Neuronal stem cell (in vitro differentiated cells): ENCODE measurements around the gene TREML2.
A peak's percentile ranks its signal among the peaks of the same experiment; 100 is the strongest.

Experiments used
- DNase-seq: peaks from one replicate; pipeline ENCODE4 v3.0.0-alpha.2; 2013; ENCODE audit warnings: low spot score
- H2AFZ ChIP-seq: one replicate; pipeline ENCODE4 v1.6.1; 2013; ENCODE audit warnings: mild to moderate bottlenecking, low read length, inconsistent platforms
- H2AK5ac ChIP-seq: 2 replicates; pipeline ENCODE4 v1.6.1; 2013; ENCODE audit warnings: low read depth, mild to moderate bottlenecking, inconsistent platforms, low read length, moderate library complexity, mixed read lengths
- H2BK120ac ChIP-seq: 2 replicates; pipeline ENCODE4 v1.6.1; 2013; ENCODE audit warnings: low read depth, mild to moderate bottlenecking, inconsistent platforms, low read length, moderate library complexity, mixed read lengths
- H2BK12ac ChIP-seq: one replicate; pipeline ENCODE4 v1.6.1; 2013; ENCODE audit warnings: low read length, inconsistent platforms
- H2BK15ac ChIP-seq: 2 replicates; pipeline ENCODE4 v1.6.1; 2013; ENCODE audit warnings: mild to moderate bottlenecking, low read length, inconsistent platforms, mixed read lengths
- H2BK5ac ChIP-seq: one replicate; pipeline ENCODE4 v1.6.1; 2013; ENCODE audit warnings: inconsistent platforms, mild to moderate bottlenecking, low read length, moderate library complexity
- H3K14ac ChIP-seq: one replicate; pipeline ENCODE4 v1.6.1; 2013; ENCODE audit warnings: low read length, inconsistent platforms
- H3K18ac ChIP-seq: 2 replicates; pipeline ENCODE4 v1.6.1; 2013; ENCODE audit warnings: low read length, inconsistent platforms
- H3K23ac ChIP-seq: 2 replicates; pipeline ENCODE4 v1.6.1; 2013; ENCODE audit warnings: low read depth, mild to moderate bottlenecking, mixed read lengths, low read length, inconsistent platforms; ENCODE audit not compliant: poor library complexity
- H3K27ac ChIP-seq: replicated peaks from 3 replicates; pipeline ENCODE4 v1.5.1; 2013; ENCODE audit warnings: low read length, inconsistent platforms
- H3K27me3 ChIP-seq, 3 experiments: 2 replicates each; pipeline ENCODE4 v1.6.1; 2013; ENCODE audit warnings: low read length in 3 of 3, mild to moderate bottlenecking in 2 of 3, inconsistent platforms in 1 of 3, low read depth in 1 of 3, mixed read lengths in 1 of 3, moderate library complexity in 1 of 3; ENCODE audit not compliant: control insufficient read depth in 3 of 3, insufficient read depth in 3 of 3
- H3K36me3 ChIP-seq, 2 donors: replicated peaks in 1 of 2; 2 replicates each; pipeline ENCODE4 v1.6.1; 2013; ENCODE audit warnings: low read length in 2 of 2; ENCODE audit not compliant: control insufficient read depth in 2 of 2, insufficient read depth in 2 of 2
- H3K4ac ChIP-seq: 2 replicates; pipeline ENCODE4 v1.6.1; 2013; ENCODE audit warnings: inconsistent platforms, mild to moderate bottlenecking, low read length, moderate library complexity
- H3K4me1 ChIP-seq, 2 donors: 1 replicate in 1 of 2; 2 replicates in 1 of 2; pipeline ENCODE4 v1.6.1; 2013; ENCODE audit warnings: low read length in 2 of 2, low read depth in 1 of 2; ENCODE audit not compliant: control insufficient read depth in 2 of 2, insufficient read depth in 1 of 2
- H3K4me2 ChIP-seq: one replicate; pipeline ENCODE4 v1.6.1; 2013; ENCODE audit warnings: mild to moderate bottlenecking, low read length, inconsistent platforms; ENCODE audit not compliant: insufficient read depth, poor library complexity, severe bottlenecking
- H3K4me3 ChIP-seq, 2 donors: 2 replicates each; pipeline ENCODE4 v1.5.1; 2013; ENCODE audit warnings: low read length in 2 of 2, mild to moderate bottlenecking in 2 of 2, inconsistent platforms in 1 of 2, moderate library complexity in 1 of 2
- H3K79me1 ChIP-seq: one replicate; pipeline ENCODE4 v1.6.1; 2013; ENCODE audit warnings: low read depth, mild to moderate bottlenecking, inconsistent platforms, low read length, moderate library complexity
- H3K9ac ChIP-seq: one replicate; pipeline ENCODE4 v1.6.1; 2013; ENCODE audit warnings: mild to moderate bottlenecking, low read depth, low read length, inconsistent platforms; ENCODE audit not compliant: poor library complexity
- H3K9me3 ChIP-seq, 2 donors: replicated peaks in 1 of 2; 2 replicates each; pipeline versions ENCODE3 to v1.6.1; 2013; ENCODE audit warnings: low read length in 2 of 2, mild to moderate bottlenecking in 2 of 2, inconsistent platforms in 1 of 2, low read depth in 1 of 2, mixed read lengths in 1 of 2, moderate library complexity in 1 of 2; ENCODE audit not compliant: control insufficient read depth in 2 of 2, insufficient read depth in 1 of 2
- H4K8ac ChIP-seq: one replicate; pipeline ENCODE4 v1.6.1; 2013; ENCODE audit warnings: low read depth, mild to moderate bottlenecking, inconsistent platforms, low read length, moderate library complexity
- H4K91ac ChIP-seq: one replicate; pipeline ENCODE4 v1.6.1; 2013; ENCODE audit warnings: low read length, low read depth, mild to moderate bottlenecking, inconsistent platforms; ENCODE audit not compliant: poor library complexity
- WGBS, 2 donors: extraction: QIAGEN DNeasy Blood & Tissue Kit; methylation state at CpG; one replicate each; pipeline ENCODE4 v1.1.7; 2013; ENCODE audit warnings: missing lambda C conversion rate in 2 of 2, mixed read lengths in 1 of 2; ENCODE audit not compliant: insufficient read length in 2 of 2, insufficient replicate concordance in 1 of 2; ENCODE audit errors: extremely low coverage in 2 of 2; 5-methylcytosine and 5-hydroxymethylcytosine counted together

The TREML2 gene

DNA sequence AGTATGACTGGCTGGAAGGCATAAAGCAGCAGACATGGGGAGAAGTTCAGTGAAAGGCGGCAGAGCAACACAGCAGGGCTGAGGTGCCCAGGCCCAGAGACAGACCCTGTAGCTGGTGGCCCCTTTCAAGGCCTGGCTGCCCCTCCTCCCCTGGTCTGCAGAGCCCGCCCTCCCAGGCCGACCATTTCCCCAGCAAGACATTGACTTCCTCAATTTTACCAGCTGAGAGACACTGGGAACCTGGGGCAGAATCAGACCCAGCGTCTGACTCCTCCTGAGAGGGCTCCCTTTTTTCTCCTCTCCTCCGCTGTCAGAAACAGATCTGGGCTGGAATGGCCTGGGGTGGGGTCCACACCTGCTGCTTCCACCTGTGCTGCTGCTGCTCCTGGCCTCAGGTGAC is 27.1 kb upstream of the TREML2 start, which contains the start of gene TREML4:
TREML4 (plus strand) TSS at position 254 of the 400 bp plus-strand sequence; CDS start at position 333, 79 bp downstream.
- Histone ChIP-seq H4K8ac (no peak within 1 kb of the TSS), H3K4me3 (no peak within 1 kb of the TSS), H2AFZ (no peak within 1 kb of the TSS), H3K27ac (no peak within 1 kb of the TSS), H2BK12ac (no peak within 1 kb of the TSS), H2BK120ac (no peak within 1 kb of the TSS), H3K14ac (no peak within 1 kb of the TSS), H2BK15ac (no peak within 1 kb of the TSS), H3K4me1 (no peaks in the 10 kb centered on the region), H3K9ac (no peak within 1 kb of the TSS), H3K9me3 (no peaks in the 10 kb centered on the region), H3K79me1 (no peaks in the 10 kb centered on the region), H3K4me2 (no peak within 1 kb of the TSS), H3K18ac (peak within 1 kb of the TSS; percentile 3), H2BK5ac (no peak within 1 kb of the TSS), H4K91ac (no peak within 1 kb of the TSS), H3K23ac (no peak within 1 kb of the TSS), H2AK5ac (peak within 1 kb of the TSS; percentile 5), H3K36me3 (no peaks in the 10 kb centered on the region), H3K4ac (no peak within 1 kb of the TSS), H3K27me3 (no peaks in the 10 kb centered on the region)
- no peak for DNase-seq
- no CpG with 5 or more reads among the region's 5 CpGs for WGBS, 2 donors

DNA sequence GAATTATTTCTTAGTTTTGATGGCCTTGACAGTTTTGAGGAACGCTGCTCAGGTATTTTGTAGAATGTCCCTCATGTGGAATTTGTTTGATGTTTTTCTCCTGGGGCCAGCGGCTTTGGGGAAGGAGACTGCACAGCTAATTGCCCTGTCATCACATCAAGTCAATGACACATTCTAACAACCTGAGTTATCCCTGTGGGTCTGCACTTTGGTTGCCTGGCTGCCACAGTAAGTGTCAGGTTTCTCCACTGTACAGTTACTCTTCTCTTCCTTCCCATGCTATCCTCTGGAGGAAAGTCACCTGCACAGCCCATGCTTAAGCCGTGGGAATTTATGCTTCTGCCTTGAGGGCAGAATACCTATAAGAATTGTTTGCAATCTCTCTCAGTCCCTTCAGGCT is 25.8 kb upstream of the TREML2 start:
- H2BK15ac ChIP-seq, result no peak overlapping the region
- no peak overlapping the region for H2AK5ac ChIP-seq
- WGBS, 2 donors, result no CpG with 5 or more reads among the region's 3 CpGs
- no peak overlapping the region for H3K9ac ChIP-seq
- no peak overlapping the region for H4K91ac ChIP-seq
- no peak overlapping the region for H3K14ac ChIP-seq
- H3K4me1 ChIP-seq, result no peaks in the 10 kb centered on the region
- no peak overlapping the region for H3K23ac ChIP-seq
- H3K27ac ChIP-seq, result no peak overlapping the region
- H3K27me3 ChIP-seq, result no peaks in the 10 kb centered on the region
- H2AFZ ChIP-seq, result no peak overlapping the region
- H2BK5ac ChIP-seq, result no peak overlapping the region
- no peak overlapping the region for H3K18ac ChIP-seq
- H3K4me3 ChIP-seq, result no peak overlapping the region
- H3K4ac ChIP-seq, result no peak overlapping the region
- H2BK120ac ChIP-seq, result no peak overlapping the region
- H3K9me3 ChIP-seq, result no peaks in the 10 kb centered on the region
- no peaks in the 10 kb centered on the region for H3K36me3 ChIP-seq
- no peak for DNase-seq
- no peak overlapping the region for H4K8ac ChIP-seq
- no peak overlapping the region for H2BK12ac ChIP-seq
- H3K79me1 ChIP-seq, result no peaks in the 10 kb centered on the region
- no peak overlapping the region for H3K4me2 ChIP-seq

DNA sequence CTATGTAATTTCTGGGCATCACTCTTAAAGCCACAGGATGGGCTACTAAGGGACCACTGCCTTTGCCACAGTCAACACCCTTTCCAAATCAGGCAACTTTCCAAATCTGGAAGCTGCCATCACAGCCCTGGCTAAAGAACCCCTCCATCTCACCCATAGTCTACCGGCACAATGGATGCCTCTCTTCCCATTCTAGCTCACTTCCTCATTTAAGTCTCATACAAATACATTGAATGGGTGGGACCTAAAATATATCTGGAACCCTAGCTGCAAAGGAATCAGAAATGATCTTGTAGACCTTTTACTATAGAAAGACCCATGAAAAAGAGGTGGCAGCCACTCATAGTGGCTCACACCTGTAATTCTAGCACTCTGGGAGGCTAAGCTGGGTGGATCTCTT is 23.9 kb upstream of the TREML2 start:
- WGBS, 2 donors, result no CpG with 5 or more reads among the region's 1 CpG
- H3K9me3 ChIP-seq, result no peaks in the 10 kb centered on the region
- H4K91ac ChIP-seq, result no peak overlapping the region
- H2BK5ac ChIP-seq, result no peak overlapping the region
- H2BK120ac ChIP-seq, result no peak overlapping the region
- no peak overlapping the region for H3K14ac ChIP-seq
- no peak overlapping the region for H2AFZ ChIP-seq
- H2BK15ac ChIP-seq, result no peak overlapping the region
- no peak overlapping the region for H2AK5ac ChIP-seq
- H3K9ac ChIP-seq, result no peak overlapping the region
- no peaks in the 10 kb centered on the region for H3K79me1 ChIP-seq
- no peak overlapping the region for H3K4ac ChIP-seq
- no peak overlapping the region for H4K8ac ChIP-seq
- no peak overlapping the region for H3K4me3 ChIP-seq
- H3K23ac ChIP-seq, result no peak overlapping the region
- H3K27me3 ChIP-seq, result no peaks in the 10 kb centered on the region
- no peak overlapping the region for H3K4me2 ChIP-seq
- H2BK12ac ChIP-seq, result no peak overlapping the region
- no peaks in the 10 kb centered on the region for H3K4me1 ChIP-seq
- H3K36me3 ChIP-seq, result no peaks in the 10 kb centered on the region
- DNase-seq, result no peak
- H3K18ac ChIP-seq, result no peak overlapping the region
- H3K27ac ChIP-seq, result no peak overlapping the region

DNA sequence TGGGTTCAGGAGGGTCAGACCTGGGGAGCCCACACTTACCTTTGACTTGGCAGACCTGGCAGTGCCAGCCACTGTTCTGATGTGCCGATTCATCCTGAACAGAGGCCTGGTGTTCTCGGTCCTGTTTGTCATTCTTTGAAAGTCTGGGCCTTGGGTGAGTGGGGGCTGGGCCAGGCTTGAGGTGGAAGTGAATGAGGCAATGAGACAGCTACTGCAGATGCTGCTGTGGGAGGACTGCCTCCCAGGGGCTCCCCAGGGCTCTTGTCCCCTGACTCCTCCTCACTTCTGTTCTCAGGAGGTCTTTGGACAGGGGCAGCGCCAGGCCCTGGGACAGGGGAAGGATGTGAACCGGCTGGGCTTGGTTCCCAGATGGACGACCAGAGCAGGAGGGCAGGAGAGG is 21.6 kb upstream of the TREML2 start:
- H4K8ac ChIP-seq, result no peak overlapping the region
- H3K9me3 ChIP-seq, result no peaks in the 10 kb centered on the region
- no peak overlapping the region for H3K9ac ChIP-seq
- H3K18ac ChIP-seq, result no peak overlapping the region
- H2AFZ ChIP-seq, result no peak overlapping the region
- no peak overlapping the region for H2AK5ac ChIP-seq
- H3K79me1 ChIP-seq, result no peaks in the 10 kb centered on the region
- H3K4me1 ChIP-seq, result no peaks in the 10 kb centered on the region
- H3K4me2 ChIP-seq, result no peak overlapping the region
- no peak overlapping the region for H2BK12ac ChIP-seq
- no peak overlapping the region for H2BK120ac ChIP-seq
- H3K4me3 ChIP-seq, result no peak overlapping the region
- H3K4ac ChIP-seq, result no peak overlapping the region
- H3K36me3 ChIP-seq, result no peaks in the 10 kb centered on the region
- no CpG with 5 or more reads among the region's 5 CpGs for WGBS, 2 donors
- H3K14ac ChIP-seq, result peak overlapping the region; percentile 9
- no peak overlapping the region for H3K27ac ChIP-seq
- no peak overlapping the region for H4K91ac ChIP-seq
- H3K23ac ChIP-seq, result no peak overlapping the region
- H2BK15ac ChIP-seq, result peak overlapping the region; percentile 28
- H3K27me3 ChIP-seq, result no peaks in the 10 kb centered on the region
- no peak for DNase-seq
- H2BK5ac ChIP-seq, result no peak overlapping the region
